KMS-11 (cell line): ENCODE results near the gene ELFN2.
"Not testable (repeated sequence)": the region's sequence is repeated elsewhere in the genome, so short reads cannot be mapped to it uniquely, and the experiment has no call there.

ENCODE experiments used
- H2AFZ ChIP-seq: fragments of 200-600 bp; sonication (generic); 2 replicates; pipeline ENCODE4 v1.6.1; 2016; ENCODE audit warnings: antibody characterized with exemption, mixed run types, low read depth
- H3K27ac ChIP-seq: fragments of 200-600 bp; sonication (generic); 2 replicates; pipeline ENCODE4 v1.6.1; 2016; ENCODE audit warnings: mild to moderate bottlenecking, mixed run types
- H3K27me3 ChIP-seq: fragments of 200-600 bp; sonication (generic); 2 replicates; pipeline ENCODE4 v1.6.1; 2017; ENCODE audit warnings: mild to moderate bottlenecking, low read depth, mixed run types, moderate library complexity; ENCODE audit not compliant: insufficient read depth
- H3K36me3 ChIP-seq: fragments of 200-600 bp; sonication (generic); 2 replicates; pipeline ENCODE4 v1.6.1; 2017; ENCODE audit warnings: mild to moderate bottlenecking, mixed run types; ENCODE audit not compliant: insufficient read depth
- H3K4me1 ChIP-seq: fragments of 200-600 bp; sonication (generic); 2 replicates; pipeline ENCODE4 v1.6.1; 2016; ENCODE audit warnings: mild to moderate bottlenecking, low read depth, mixed run types; ENCODE audit not compliant: poor library complexity, severe bottlenecking
- H3K4me2 ChIP-seq: fragments of 200-600 bp; sonication (generic); 2 replicates; pipeline ENCODE4 v1.7.0; 2016; ENCODE audit warnings: mild to moderate bottlenecking, mixed run types
- H3K4me3 ChIP-seq: fragments of 200-600 bp; sonication (generic); IDR thresholded peaks from 2 replicates; pipeline ENCODE4 v1.6.1; 2017; ENCODE audit warnings: low read depth, low read length, mixed read lengths; ENCODE audit not compliant: insufficient read depth
- H3K79me2 ChIP-seq: fragments of 200-600 bp; sonication (generic); 2 replicates; pipeline ENCODE4 v1.6.1; 2016; ENCODE audit warnings: low read depth, mixed run types; ENCODE audit not compliant: insufficient read depth
- H3K9ac ChIP-seq: fragments of 200-600 bp; sonication (generic); 2 replicates; pipeline ENCODE4 v1.6.1; 2016; ENCODE audit warnings: mild to moderate bottlenecking, mixed run types
- H4K20me1 ChIP-seq: fragments of 200-600 bp; sonication (generic); 2 replicates; pipeline ENCODE4 v1.6.1; 2016; ENCODE audit warnings: mild to moderate bottlenecking, mixed run types; ENCODE audit not compliant: insufficient read depth
- TF ChIP-seq, protein P1 (sequence below): fragments of 200-600 bp; sonication (generic); conservative IDR thresholded peaks from 2 replicates; pipeline ENCODE4 v1.6.1; 2017; ENCODE audit warnings: low read depth, mild to moderate bottlenecking, antibody characterized with exemption, low read length, moderate library complexity, mixed read lengths

ELFN2 gene

DNA sequence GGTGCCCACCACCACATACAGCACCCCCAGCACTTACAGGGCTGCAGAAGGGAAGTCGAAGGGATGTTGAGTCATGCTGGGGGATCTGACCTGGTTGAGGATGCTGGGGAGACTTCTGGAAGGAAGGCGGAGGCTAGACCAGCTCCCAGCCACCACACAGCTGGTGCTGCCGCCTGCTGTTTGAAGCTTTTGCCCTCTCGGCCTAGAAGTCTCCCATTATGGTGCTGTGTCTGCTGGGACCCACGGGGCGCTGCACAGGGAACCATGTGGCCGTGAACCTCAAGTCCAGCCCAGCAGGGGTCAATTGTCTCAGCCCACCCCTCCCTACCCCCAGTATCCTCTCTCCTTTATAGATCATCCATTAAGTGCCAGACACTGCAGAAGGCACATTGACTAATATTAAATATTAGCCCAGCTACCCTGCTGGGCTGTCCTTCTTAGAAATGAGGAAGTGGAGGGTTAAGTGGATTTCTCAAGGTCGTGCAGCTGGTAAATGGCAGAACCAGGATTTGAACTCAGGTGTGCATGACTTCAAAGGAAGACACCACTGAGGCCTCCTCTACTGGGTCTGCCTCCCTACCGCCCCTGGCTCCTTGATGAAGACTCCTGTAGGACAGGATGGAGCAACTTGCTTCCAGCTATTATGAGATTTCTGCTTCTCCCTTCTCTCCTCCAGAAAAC lies 95.3 kb downstream of the ELFN2 start:
- H3K27me3 ChIP-seq: peaks cover 74% of the 10 kb centered on the region
- TF ChIP-seq, protein P1, sequence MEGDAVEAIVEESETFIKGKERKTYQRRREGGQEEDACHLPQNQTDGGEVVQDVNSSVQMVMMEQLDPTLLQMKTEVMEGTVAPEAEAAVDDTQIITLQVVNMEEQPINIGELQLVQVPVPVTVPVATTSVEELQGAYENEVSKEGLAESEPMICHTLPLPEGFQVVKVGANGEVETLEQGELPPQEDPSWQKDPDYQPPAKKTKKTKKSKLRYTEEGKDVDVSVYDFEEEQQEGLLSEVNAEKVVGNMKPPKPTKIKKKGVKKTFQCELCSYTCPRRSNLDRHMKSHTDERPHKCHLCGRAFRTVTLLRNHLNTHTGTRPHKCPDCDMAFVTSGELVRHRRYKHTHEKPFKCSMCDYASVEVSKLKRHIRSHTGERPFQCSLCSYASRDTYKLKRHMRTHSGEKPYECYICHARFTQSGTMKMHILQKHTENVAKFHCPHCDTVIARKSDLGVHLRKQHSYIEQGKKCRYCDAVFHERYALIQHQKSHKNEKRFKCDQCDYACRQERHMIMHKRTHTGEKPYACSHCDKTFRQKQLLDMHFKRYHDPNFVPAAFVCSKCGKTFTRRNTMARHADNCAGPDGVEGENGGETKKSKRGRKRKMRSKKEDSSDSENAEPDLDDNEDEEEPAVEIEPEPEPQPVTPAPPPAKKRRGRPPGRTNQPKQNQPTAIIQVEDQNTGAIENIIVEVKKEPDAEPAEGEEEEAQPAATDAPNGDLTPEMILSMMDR: no peak
- H3K9ac ChIP-seq: no peak overlapping the region
- no peak overlapping the region for H3K27ac ChIP-seq
- H3K79me2 ChIP-seq: no peaks in the 10 kb centered on the region
- H3K4me1 ChIP-seq: peaks cover 5% of the 10 kb centered on the region
- H4K20me1 ChIP-seq: no peaks in the 10 kb centered on the region
- H3K4me2 ChIP-seq: no peak overlapping the region
- H3K36me3 ChIP-seq: no peaks in the 10 kb centered on the region
- no peak overlapping the region for H3K4me3 ChIP-seq
- H2AFZ ChIP-seq: no peak overlapping the region

DNA sequence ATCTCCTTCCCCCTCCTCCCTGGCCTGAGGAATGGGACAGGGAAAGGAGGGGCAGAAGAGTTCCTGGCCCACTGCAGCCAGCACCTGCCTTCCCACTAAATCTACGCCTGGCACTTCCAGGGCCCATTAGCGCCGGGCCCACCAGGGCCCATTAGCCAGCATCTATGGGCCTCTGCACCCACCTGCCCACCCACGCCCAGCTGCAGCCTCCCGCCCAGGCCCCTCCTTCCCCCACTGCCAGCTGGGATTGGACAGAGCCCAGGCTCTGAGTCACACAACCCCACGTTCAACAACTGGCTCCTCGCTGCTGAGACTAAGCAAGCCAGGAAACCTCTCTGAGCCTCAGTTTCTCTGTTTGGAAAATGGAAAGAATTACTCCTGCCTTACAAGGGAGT lies 96.2 kb downstream of the ELFN2 start:
- H4K20me1 ChIP-seq: no peaks in the 10 kb centered on the region
- no peak overlapping the region for H3K27ac ChIP-seq
- H3K27me3 ChIP-seq: peaks cover 77% of the 10 kb centered on the region
- no peaks in the 10 kb centered on the region for H3K79me2 ChIP-seq
- TF ChIP-seq, protein P1: no peak
- no peak overlapping the region for H3K4me3 ChIP-seq
- H2AFZ ChIP-seq: no peak overlapping the region
- H3K36me3 ChIP-seq: no peaks in the 10 kb centered on the region
- H3K9ac ChIP-seq: no peak overlapping the region
- H3K4me2 ChIP-seq: no peak overlapping the region
- peaks cover 5% of the 10 kb centered on the region for H3K4me1 ChIP-seq

DNA sequence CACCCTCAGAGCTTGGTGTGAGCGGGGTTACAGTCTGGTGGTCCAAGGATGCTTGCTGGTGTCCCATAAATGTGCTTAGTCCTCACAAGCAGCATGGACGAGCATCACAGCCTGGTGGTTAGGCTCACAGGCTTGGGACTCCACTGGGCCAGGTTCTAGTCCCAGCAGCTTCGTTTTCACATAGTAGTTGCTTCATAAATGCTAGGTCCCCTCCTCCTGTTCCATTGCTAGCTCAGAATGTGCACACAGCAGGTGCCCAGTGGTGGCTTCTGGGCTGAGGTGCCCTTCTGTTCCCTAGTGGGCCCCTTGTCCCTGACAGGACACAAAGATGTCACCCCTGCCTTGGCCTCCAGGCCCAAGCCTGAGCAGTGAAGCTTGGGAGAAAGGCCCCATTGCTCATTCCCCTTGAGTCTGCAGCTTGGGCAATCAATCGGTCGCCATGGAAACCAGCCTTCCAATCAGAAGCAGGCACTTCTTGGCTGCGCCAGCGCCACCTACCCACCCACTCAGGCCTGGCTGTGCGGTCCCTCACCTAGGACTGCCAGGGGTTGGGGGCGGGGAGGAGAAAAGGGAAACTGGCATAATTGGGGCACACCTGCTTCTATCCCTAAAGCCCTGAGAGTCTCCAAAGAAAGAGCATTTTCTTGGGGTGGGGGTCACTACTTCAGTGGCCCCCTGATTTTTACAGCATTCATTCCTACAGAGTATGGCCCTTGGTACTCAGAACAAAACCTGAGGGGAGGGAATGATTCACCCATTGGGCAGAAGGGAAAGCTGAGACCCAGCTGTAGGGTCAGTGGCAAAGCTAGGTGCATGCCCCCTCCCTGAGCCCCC lies 96.9 kb downstream of the ELFN2 start:
- no peak overlapping the region for H3K4me2 ChIP-seq
- no peaks in the 10 kb centered on the region for H3K79me2 ChIP-seq
- H3K27ac ChIP-seq: no peak overlapping the region
- peaks cover 77% of the 10 kb centered on the region for H3K27me3 ChIP-seq
- H3K36me3 ChIP-seq: no peaks in the 10 kb centered on the region
- H3K9ac ChIP-seq: no peak overlapping the region
- peaks cover 5% of the 10 kb centered on the region for H3K4me1 ChIP-seq
- H2AFZ ChIP-seq: no peak overlapping the region
- H3K4me3 ChIP-seq: no peak overlapping the region
- TF ChIP-seq, protein P1: peak; percentile 36
- no peaks in the 10 kb centered on the region for H4K20me1 ChIP-seq

DNA sequence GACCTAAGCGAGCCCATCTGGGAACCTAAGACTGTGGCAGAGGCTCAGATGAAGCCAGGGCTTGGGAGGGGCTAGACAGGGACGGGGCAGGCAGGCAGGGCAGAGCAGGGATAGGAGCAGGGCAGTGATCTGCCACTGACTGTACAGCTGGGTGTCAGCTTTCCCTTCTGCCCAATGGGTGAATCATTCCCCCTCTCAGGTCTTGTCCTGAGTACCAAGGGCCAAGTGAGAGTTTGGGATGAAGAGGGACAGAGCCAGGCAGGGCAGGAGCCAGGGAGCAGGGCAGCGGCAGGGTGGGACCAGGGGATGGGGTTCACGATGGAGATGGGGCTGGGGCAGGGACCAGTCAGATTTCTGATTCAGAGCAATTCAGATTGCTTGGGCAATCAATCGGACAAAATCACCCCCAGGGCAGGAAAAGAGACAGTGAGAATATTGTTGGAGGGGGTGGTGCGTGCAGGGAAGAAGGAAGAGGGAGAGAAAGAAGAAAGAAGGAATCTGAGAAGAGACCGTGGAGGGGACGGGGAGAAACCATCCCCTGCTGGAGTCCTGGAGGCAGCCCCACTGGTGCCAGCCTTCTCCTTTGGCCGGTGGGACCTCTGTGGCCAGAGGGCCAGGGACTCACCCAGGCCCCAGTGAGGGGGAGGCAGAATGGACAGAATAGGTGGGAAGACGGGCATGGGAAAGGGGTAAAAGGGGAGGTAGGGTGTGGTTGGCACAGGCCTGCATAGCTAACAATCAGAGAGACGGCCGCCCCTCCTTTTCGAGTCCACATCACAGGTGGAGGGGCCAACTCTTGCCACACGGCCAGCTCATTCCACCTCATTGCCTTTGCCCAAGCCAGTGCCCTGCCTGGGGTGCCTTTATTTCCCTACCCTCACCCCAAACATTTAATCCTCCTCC lies 97.8 kb downstream of the ELFN2 start:
- Histone ChIP-seq H3K27ac (no peak overlapping the region), H3K27me3 (peaks cover 82% of the 10 kb centered on the region), H4K20me1 (no peaks in the 10 kb centered on the region), H3K79me2 (no peaks in the 10 kb centered on the region), H2AFZ (no peak overlapping the region), H3K4me1 (peaks cover 5% of the 10 kb centered on the region), H3K4me3 (no peak overlapping the region), H3K9ac (no peak overlapping the region), H3K4me2 (no peak overlapping the region), H3K36me3 (no peaks in the 10 kb centered on the region)
- TF ChIP-seq, protein P1: no peak

DNA sequence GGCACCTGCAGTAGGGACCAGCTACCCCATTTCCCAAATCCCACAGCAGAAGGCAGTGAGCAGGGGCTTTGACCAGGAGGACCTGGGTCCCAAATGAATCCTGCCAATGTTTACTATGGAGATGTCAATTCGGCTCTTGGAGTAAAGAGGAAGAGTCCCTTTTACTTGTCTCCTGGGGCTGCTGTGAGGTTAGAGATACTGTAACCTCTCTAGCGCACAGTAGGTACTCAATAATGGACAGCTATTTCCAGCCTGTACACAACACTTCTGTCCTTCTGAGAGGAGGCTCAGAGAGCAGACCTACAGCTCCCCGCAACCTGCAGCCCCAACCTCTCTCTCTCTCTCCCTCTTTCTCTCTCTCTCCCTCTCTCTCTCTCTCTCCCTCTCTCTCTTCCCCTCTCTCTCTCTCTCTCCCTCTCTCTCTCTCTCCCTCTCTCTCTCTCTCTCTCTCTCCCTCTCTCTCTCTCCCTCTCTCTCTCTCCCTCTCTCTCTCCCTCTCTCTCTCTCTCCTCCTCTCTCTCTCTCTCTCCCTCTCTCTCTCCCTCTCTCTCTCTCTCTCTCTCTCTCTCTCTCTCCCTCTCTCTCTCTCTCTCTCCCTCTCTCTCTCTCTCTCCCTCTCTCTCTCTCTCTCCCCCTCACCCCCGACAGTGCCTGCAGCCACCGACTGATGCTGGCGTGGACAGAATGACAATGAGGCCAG lies 98.6 kb downstream of the ELFN2 start:
- not testable (repeated sequence) for H3K27ac ChIP-seq

More for the DNA sequence above, 98.6 kb downstream of the ELFN2 start:
- not testable (repeated sequence) for H2AFZ ChIP-seq, H3K79me2 ChIP-seq, H4K20me1 ChIP-seq, H3K4me2 ChIP-seq, H3K4me1 ChIP-seq, H3K36me3 ChIP-seq, H3K9ac ChIP-seq, H3K4me3 ChIP-seq
- H3K27me3 ChIP-seq: peaks cover 82% of the 10 kb centered on the region
